ENCODE measurements around the gene FBXW7.

Gene FBXW7

DNA sequence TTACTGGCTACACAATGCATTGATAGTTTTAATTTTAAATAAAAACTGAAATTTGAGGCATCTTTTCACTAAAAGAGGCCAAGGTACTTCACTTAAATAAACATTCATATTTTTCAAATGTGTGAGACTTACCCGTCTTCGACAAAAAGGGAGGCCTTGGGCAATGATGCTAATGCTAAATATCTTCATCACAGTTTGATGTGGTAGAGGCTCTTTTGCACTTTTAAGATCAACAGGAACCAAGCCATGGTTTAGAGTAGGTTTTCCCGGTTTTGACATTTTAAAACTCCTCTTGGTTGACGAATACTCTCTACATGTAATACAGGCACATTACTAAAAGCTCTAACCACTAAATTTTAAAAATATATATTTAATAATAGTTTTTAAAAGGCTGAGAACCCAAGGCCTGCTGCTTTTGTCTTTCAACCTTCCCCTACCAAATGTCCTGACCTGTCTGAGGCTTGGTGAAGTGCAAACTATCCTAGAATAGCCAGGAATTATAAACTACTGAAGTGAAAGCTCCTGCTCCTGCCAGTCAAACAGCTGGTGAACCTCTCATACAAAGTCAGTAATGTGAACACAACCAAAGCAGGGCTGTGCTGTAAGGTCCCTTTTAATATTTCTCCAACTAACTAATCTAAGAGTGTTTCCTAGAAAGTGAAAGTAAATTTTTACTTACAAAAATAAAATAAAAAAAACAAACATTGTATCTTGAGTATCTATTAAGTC, 153.7 kb downstream of the FBXW7 start (continued):
- TF ChIP-seq ZBTB10 (tag by site-specific recombination; IDR thresholded peaks at IDR 0.05) (no peak), ZNF354C (tag by site-specific recombination; IDR thresholded peaks at IDR 0.05; ENCODE audit: borderline replicate concordance, low read depth) (no peak), SCRT1 (tag by site-specific recombination; IDR thresholded peaks at IDR 0.05; ENCODE audit: borderline replicate concordance) (no peak), ZNF394 (tag by site-specific recombination; IDR thresholded peaks at IDR 0.05; ENCODE audit: borderline replicate concordance) (no peak), BCL11A (tag by site-specific recombination; IDR thresholded peaks at IDR 0.05; ENCODE audit: low read depth) (no peak)

- Histone ChIP-seq H3K9me3 (ENCODE audit: control insufficient read depth, insufficient read depth, low read depth, low read length) (no peaks in the 10 kb centered on the region), H3K4me3 (ENCODE audit: low read depth, low read length) (no peak overlapping the region), H3K4me1 (ENCODE audit: control insufficient read depth, insufficient read depth, low read length) (peaks cover 3% of the 10 kb centered on the region; the same call in 1 of the 2 replicates), H3K36me3 (ENCODE audit: control insufficient read depth in 2 of 2, insufficient read depth in 1 of 2, low read length in 2 of 2) (no peaks in the 10 kb centered on the region), H3K27ac (ENCODE audit: extremely low read depth, low read depth, low read length) (no peak overlapping the region)
- TF ChIP-seq REST (tag by site-specific recombination; IDR thresholded peaks at IDR 0.05) (no peak), OVOL3 (tag by site-specific recombination; IDR thresholded peaks at IDR 0.05) (no peak), PRDM2 (tag by site-specific recombination; IDR thresholded peaks at IDR 0.05; ENCODE audit: borderline replicate concordance) (no peak), ZNF626 (tag by site-specific recombination; IDR thresholded peaks at IDR 0.05) (no peak), ZNF121 (tag by site-specific recombination; IDR thresholded peaks at IDR 0.05) (no peak), ZNF2 (tag by site-specific recombination; IDR thresholded peaks at IDR 0.05) (no peak), KLF9 (tag by site-specific recombination; IDR thresholded peaks at IDR 0.05; ENCODE audit: low read depth) (no peak), ZNF184 (tag by site-specific recombination; IDR thresholded peaks at IDR 0.05) (no peak), ZBTB49 (tag by site-specific recombination; IDR thresholded peaks at IDR 0.05; ENCODE audit: low read depth) (no peak)
- TF ChIP-seq, protein P1, sequence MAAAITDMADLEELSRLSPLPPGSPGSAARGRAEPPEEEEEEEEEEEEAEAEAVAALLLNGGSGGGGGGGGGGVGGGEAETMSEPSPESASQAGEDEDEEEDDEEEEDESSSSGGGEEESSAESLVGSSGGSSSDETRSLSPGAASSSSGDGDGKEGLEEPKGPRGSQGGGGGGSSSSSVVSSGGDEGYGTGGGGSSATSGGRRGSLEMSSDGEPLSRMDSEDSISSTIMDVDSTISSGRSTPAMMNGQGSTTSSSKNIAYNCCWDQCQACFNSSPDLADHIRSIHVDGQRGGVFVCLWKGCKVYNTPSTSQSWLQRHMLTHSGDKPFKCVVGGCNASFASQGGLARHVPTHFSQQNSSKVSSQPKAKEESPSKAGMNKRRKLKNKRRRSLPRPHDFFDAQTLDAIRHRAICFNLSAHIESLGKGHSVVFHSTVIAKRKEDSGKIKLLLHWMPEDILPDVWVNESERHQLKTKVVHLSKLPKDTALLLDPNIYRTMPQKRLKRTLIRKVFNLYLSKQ (tag by site-specific recombination; IDR thresholded peaks at IDR 0.05; ENCODE audit: borderline replicate concordance), result no peak
- ChIA-PET CTCF (interaction anchor here (0.6 kb wide), 1 partner anchor 11 kb away, joined by 3 read pairs; no protein-coding TSS in a partner anchor), POLR2A (no interaction called here)
These were observed 155.0 kb downstream of the FBXW7 start for GRCh38 chr4:152380919-152381318.
